RWPE1 (cell line): ENCODE measurements around the gene HELB.

ENCODE experiments used
- CTCF ChIA-PET: fragments of 350-600 bp; sonication (Branson Sonifier 250); formaldehyde crosslinking; extraction: SDS; loops from one replicate; lab custom pipeline; 2021; lab: Yijun Ruan, JAX
- POLR2A ChIA-PET: fragments of 400-600 bp; formaldehyde crosslinking; extraction: SDS; loops from one replicate; lab custom pipeline; 2020; ENCODE audit warnings: antibody characterized with exemption; ENCODE audit not compliant: low non-redundant PET; lab: Yijun Ruan, JAX
- DNase-seq: peaks from one replicate; pipeline ENCODE4 v3.0.0; 2012; ENCODE audit warnings: low spot score
- H3K27ac ChIP-seq: fragments of 450-650 bp; 2 replicates; pipeline ENCODE4 v1.5.1; 2017
- CTCF ChIP-seq: fragments of 450-650 bp; conservative IDR thresholded peaks from 2 replicates; pipeline ENCODE4 v1.5.1; 2017; ENCODE audit warnings: low read depth, mild to moderate bottlenecking

Gene HELB

GRCh38 chr12:66309606-66310005 is 7.3 kb downstream of the HELB start:
- DNase-seq: no peak
- ChIA-PET POLR2A (no interaction called here), CTCF (no interaction called here)
- no peak overlapping the region for H3K27ac ChIP-seq
- TF ChIP-seq CTCF: no peak

GRCh38 chr12:66312189-66312588 is 9.9 kb downstream of the HELB start:
- no peak for DNase-seq
- CTCF ChIA-PET: no interaction called here
- H3K27ac ChIP-seq: no peak overlapping the region
- POLR2A ChIA-PET: no interaction called here
- no peak for TF ChIP-seq CTCF

GRCh38 chr12:66314278-66314677 is 12.0 kb downstream of the HELB start:
- CTCF ChIA-PET: interaction anchor here (0.5 kb wide), 1 partner anchor 1010 kb away, joined by 6 read pairs; no protein-coding TSS in a partner anchor
- POLR2A ChIA-PET: no interaction called here

GRCh38 chr12:66319266-66319954 is 17.1 kb downstream of the HELB start:
- no peak overlapping the region for H3K27ac ChIP-seq
- ChIA-PET POLR2A (no interaction called here), CTCF (interaction anchor here (0.7 kb wide), 1 partner anchor 44 kb away, joined by 4 read pairs; no protein-coding TSS in a partner anchor)
- DNase-seq: no peak
- TF ChIP-seq CTCF: no peak

More at GRCh38 chr12:66314278-66314677, 12.0 kb downstream of the HELB start:
- no peak for TF ChIP-seq CTCF
- no peak for DNase-seq
- no peak overlapping the region for H3K27ac ChIP-seq

- TF ChIP-seq CTCF: no peak
- CTCF ChIA-PET: interaction anchor here (0.6 kb wide), 1 partner anchor 67 kb away, joined by 4 read pairs; no protein-coding TSS in a partner anchor
- H3K27ac ChIP-seq: no peak overlapping the region
- DNase-seq: no peak
- POLR2A ChIA-PET: no interaction called here
Observed at GRCh38 chr12:66320996-66321395, 18.7 kb downstream of the HELB start.

GRCh38 chr12:66321435-66321834 is 19.1 kb downstream of the HELB start:
- no peak for TF ChIP-seq CTCF
- DNase-seq: no peak
- ChIA-PET POLR2A (no interaction called here), CTCF (no interaction called here)
- H3K27ac ChIP-seq: no peak overlapping the region
